Right ventricle myocardium inferior (tissue), 1 donor: ENCODE measurements around the gene NLRP12. TPM values are rescaled to one million over a fixed set of nuclear protein-coding genes. Genes with fewer than 3 reads are reported as not detected.
A peak's percentile ranks its signal among the peaks of the same experiment; 100 is the strongest.
"Not testable (repeated sequence)": the region's sequence is repeated elsewhere in the genome, so short reads cannot be mapped to it uniquely, and the experiment has no call there.

Source experiments
- ATAC-seq: fragments of 200-7000 bp; cut with Tn5 transposase; one replicate; pipeline ENCODE4 v1.9.1; 2020; ENCODE audit warnings: mild to moderate bottlenecking, moderate library complexity
- DNase-seq: peaks from one replicate; pipeline ENCODE4 v3.0.0; 2021; ENCODE audit errors: missing footprints
- intact Hi-C: fragments of 100-400 bp; cut with DNase I; formaldehyde crosslinking; loops from one replicate; pipeline ENCODE4 v1.11.0; 2022
- total RNA-seq: library from RNA; stranded (reverse); fragmentation: NEBNext Ultra II Directional; extraction: Animal tissue kit (Norgen Biotek cat#: 25700); gene quantifications from one replicate; pipeline ENCODE4 v1.2.1, GENCODE V29; 2021
- donor health status: DM: no; HTN: yes; CAD: no; lungs with severe emphysema.

Gene NLRP12
- total RNA-seq, 1 donor from 2014 or later = 0.43 TPM

GRCh38 chr19:53792721-53793433, 31.2 kb downstream of the NLRP12 start:
- intact Hi-C loops = no loop called here
- peak; percentile 91 for DNase-seq
- peak; percentile 96 for ATAC-seq

- ATAC-seq = no peak
- intact Hi-C loops = no loop called here
Measured at GRCh38 chr19:53789708-53790678, 34.1 kb downstream of the NLRP12 start.

GRCh38 chr19:53787266-53787665, 36.8 kb downstream of the NLRP12 start:
- ATAC-seq (no peak), DNase-seq (no peak)

More at GRCh38 chr19:53789708-53790678, 34.1 kb downstream of the NLRP12 start:
- no peak for DNase-seq

GRCh38 chr19:53786744-53787143, 37.4 kb downstream of the NLRP12 start:
- intact Hi-C loops = no loop called here
- ATAC-seq (no peak), DNase-seq (no peak)

More at GRCh38 chr19:53787266-53787665, 36.8 kb downstream of the NLRP12 start:
- intact Hi-C loops = no loop called here

- ATAC-seq = no peak
- DNase-seq = no peak
- intact Hi-C loops = no loop called here
Measured at GRCh38 chr19:53785196-53785889, 38.8 kb downstream of the NLRP12 start.

GRCh38 chr19:53782698-53783097, 41.4 kb downstream of the NLRP12 start:
- DNase-seq = no peak
- intact Hi-C loops = no loop called here
- no peak for ATAC-seq

- intact Hi-C loops, ATAC-seq, DNase-seq: not testable (repeated sequence)
Measured at GRCh38 chr19:53781332-53781731, 42.8 kb downstream of the NLRP12 start.

GRCh38 chr19:53780506-53780905, 43.6 kb downstream of the NLRP12 start:
- intact Hi-C loops = no loop called here
- DNase-seq = no peak
- ATAC-seq = no peak

- ATAC-seq = no peak
- intact Hi-C loops = no loop called here
- DNase-seq = no peak
Measured at GRCh38 chr19:53775524-53775923, 48.6 kb downstream of the NLRP12 start.

- intact Hi-C loops, DNase-seq, ATAC-seq: not testable (repeated sequence)
Measured at GRCh38 chr19:53774491-53774890, 49.6 kb downstream of the NLRP12 start.

- intact Hi-C loops = no loop called here
- ATAC-seq = no peak
- no peak for DNase-seq
Measured at GRCh38 chr19:53773999-53774398, 50.1 kb downstream of the NLRP12 start.

GRCh38 chr19:53772943-53773342, 51.2 kb downstream of the NLRP12 start:
- ATAC-seq (no peak), DNase-seq (no peak)
- intact Hi-C loops = no loop called here

- intact Hi-C loops = no loop called here
Measured at GRCh38 chr19:53771144-53771543, 53.0 kb downstream of the NLRP12 start.

GRCh38 chr19:53769696-53770309, 54.3 kb downstream of the NLRP12 start:
- DNase-seq, intact Hi-C loops, ATAC-seq: not testable (repeated sequence)

More at GRCh38 chr19:53771144-53771543, 53.0 kb downstream of the NLRP12 start:
- ATAC-seq (no peak), DNase-seq (no peak)

GRCh38 chr19:53768401-53768800, 55.7 kb downstream of the NLRP12 start:
- ATAC-seq (no peak), DNase-seq (no peak)
- intact Hi-C loops = no loop called here

- DNase-seq, ATAC-seq, intact Hi-C loops: not testable (repeated sequence)
Measured at GRCh38 chr19:53758991-53759390, 65.1 kb downstream of the NLRP12 start.
